Central memory CD8-positive, alpha-beta T cell (primary cell): ENCODE measurements around the gene FOXB2.
"Not testable (repeated sequence)": the region's sequence is repeated elsewhere in the genome, so short reads cannot be mapped to it uniquely, and the experiment has no call there.

Source experiments
- ATAC-seq: fragments of 150-1000 bp; cut with Tn5 transposase; replicated peaks from 2 replicates; pipeline ENCODE4 v1.10.0; 2022; ENCODE audit warnings: mild to moderate bottlenecking, moderate FRiP score, moderate number of reproducible peaks; ENCODE audit not compliant: poor library complexity, severe bottlenecking; ENCODE audit errors: extremely low read depth
- DNase-seq, 2 donors: peaks; one replicate each; pipeline ENCODE4 v3.0.0; 2021; ENCODE audit warnings: low spot score in 2 of 2
- H3K27ac Mint-ChIP-seq: one replicate; pipeline ENCODE4 v1.8.0; 2022; ENCODE audit warnings: low read depth, mild to moderate bottlenecking, moderate library complexity, mixed read lengths
- H3K27me3 Mint-ChIP-seq: one replicate; pipeline ENCODE4 v1.8.0; 2022; ENCODE audit warnings: mixed read lengths
- H3K36me3 Mint-ChIP-seq: one replicate; pipeline ENCODE4 v1.8.0; 2022; ENCODE audit warnings: mild to moderate bottlenecking, moderate library complexity, mixed read lengths; ENCODE audit not compliant: insufficient read depth
- H3K4me1 Mint-ChIP-seq: one replicate; pipeline ENCODE4 v1.8.0; 2022; ENCODE audit warnings: mixed read lengths
- H3K4me3 Mint-ChIP-seq: one replicate; pipeline ENCODE4 v1.8.0; 2022; ENCODE audit warnings: mild to moderate bottlenecking, moderate library complexity, mixed read lengths
- H3K9me3 Mint-ChIP-seq: one replicate; pipeline ENCODE4 v1.8.0; 2022; ENCODE audit warnings: mixed read lengths

The FOXB2 gene

DNA sequence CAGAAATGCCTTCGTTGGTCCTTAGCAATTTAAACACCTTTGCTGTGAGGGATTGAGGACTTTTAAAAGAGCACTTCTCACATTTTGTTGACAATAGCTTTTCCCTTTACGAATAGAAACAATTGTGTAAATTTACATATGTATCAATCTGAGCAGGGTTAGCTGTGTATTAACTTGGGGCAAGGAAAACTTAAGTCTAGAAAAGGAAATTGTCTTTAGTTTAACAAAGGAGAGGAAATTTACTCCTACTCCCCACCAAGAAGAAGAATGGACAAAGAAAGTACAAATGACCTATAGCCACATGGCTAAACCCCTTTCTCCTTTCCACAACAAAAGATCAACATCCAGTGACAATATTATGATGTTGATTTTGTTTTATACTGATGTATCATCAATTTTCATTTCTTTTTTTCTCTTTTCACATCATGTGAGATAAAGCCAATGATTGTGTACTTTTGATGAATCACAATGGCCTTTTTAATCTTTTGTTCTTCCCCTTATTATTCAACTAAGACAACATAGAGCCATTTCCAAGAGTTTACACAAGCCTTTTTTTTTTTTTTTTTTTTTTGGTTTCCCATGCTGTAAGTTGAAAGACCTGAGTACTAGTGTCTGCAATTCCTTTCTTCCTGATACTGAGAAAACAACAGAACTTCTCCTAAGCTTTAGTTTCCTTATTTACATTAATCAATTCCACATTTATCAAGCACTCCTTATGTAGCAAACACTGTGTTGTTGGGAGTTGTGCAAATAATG is 19.0 kb downstream of the FOXB2 start:
- no peak overlapping the region for H3K27ac Mint-ChIP-seq
- no peaks in the 10 kb centered on the region for H3K9me3 Mint-ChIP-seq
- ATAC-seq (no peak), DNase-seq (no peak)
- peaks cover 2% of the 10 kb centered on the region for H3K36me3 Mint-ChIP-seq
- no peak overlapping the region for H3K4me3 Mint-ChIP-seq
- no peaks in the 10 kb centered on the region for H3K4me1 Mint-ChIP-seq
- peaks cover 18% of the 10 kb centered on the region for H3K27me3 Mint-ChIP-seq

- Mint-ChIP-seq H3K4me1 (no peaks in the 10 kb centered on the region), H3K9me3 (no peaks in the 10 kb centered on the region), H3K27ac (no peak overlapping the region), H3K27me3 (peaks cover 9% of the 10 kb centered on the region), H3K4me3 (no peak overlapping the region), H3K36me3 (peaks cover 2% of the 10 kb centered on the region)
- ATAC-seq: no peak
- DNase-seq: no peak
Observed at GRCh38 chr9:77040340-77040739, 20.9 kb downstream of the FOXB2 start.

- H3K36me3 Mint-ChIP-seq, ATAC-seq, H3K9me3 Mint-ChIP-seq, DNase-seq, H3K27ac Mint-ChIP-seq, H3K4me1 Mint-ChIP-seq, H3K4me3 Mint-ChIP-seq: not testable (repeated sequence)
- H3K27me3 Mint-ChIP-seq: peaks cover 18% of the 10 kb centered on the region
Observed at GRCh38 chr9:77043743-77044142, 24.3 kb downstream of the FOXB2 start.

GRCh38 chr9:77060681-77061080 is 41.2 kb downstream of the FOXB2 start:
- H3K4me3 Mint-ChIP-seq, DNase-seq, H3K9me3 Mint-ChIP-seq, H3K4me1 Mint-ChIP-seq, ATAC-seq, H3K36me3 Mint-ChIP-seq, H3K27me3 Mint-ChIP-seq, H3K27ac Mint-ChIP-seq: not testable (repeated sequence)

DNA sequence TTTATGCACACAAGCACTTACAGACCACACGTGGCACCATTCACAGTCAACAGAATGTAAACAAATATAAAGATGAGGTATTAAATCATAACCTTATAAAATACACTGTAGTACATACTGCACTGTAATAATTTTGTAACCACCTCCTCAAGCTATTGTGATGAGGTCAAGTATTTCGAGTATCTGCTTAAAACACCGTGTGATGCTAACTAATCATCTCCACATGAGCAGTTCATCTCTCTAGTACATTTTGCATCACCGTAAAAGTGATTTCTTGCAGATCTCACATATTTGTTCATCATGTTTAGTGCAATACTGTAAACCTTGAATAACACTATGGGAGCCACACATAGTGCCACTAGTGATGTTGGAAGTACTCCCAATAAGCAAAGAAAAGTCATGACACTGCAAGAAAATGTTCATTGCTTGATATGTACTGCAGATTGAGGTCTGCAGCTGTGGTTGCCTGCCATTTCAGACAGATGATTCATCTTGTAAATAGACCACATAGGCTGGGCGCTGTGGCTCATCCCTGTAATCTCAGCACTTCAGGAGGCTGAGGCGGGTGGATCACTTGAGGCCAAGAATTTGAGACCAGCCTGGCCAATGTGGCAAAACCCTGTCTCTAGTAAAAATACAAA is 44.3 kb downstream of the FOXB2 start:
- ATAC-seq (no peak), DNase-seq (no peak)
- Mint-ChIP-seq H3K4me1 (no peaks in the 10 kb centered on the region), H3K9me3 (peaks cover 6% of the 10 kb centered on the region), H3K27me3 (no peaks in the 10 kb centered on the region), H3K4me3 (no peak overlapping the region), H3K36me3 (no peaks in the 10 kb centered on the region), H3K27ac (no peak overlapping the region)

DNA sequence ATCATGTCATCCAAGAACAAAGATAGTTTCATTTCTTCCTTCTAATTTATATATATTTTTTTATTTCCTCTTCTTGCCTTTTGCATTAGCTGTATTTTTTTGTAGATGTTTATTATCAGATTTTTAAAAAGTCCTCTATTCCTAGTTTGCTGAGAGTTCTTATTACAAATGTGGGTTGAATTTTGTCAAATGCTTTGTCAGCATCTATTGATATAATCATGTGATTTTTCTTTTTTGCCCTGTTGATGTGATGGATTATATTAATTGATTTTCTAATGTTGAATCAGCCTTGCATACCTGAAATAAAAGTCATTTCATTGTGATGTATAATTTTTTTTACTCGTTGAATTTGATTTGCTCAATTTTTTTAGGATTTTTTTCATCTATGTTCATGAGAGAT is 46.9 kb downstream of the FOXB2 start:
- DNase-seq (no peak), ATAC-seq (no peak)
- Mint-ChIP-seq H3K9me3 (peaks cover 5% of the 10 kb centered on the region), H3K36me3 (no peaks in the 10 kb centered on the region), H3K27me3 (peaks cover 16% of the 10 kb centered on the region), H3K4me3 (no peak overlapping the region), H3K27ac (no peak overlapping the region), H3K4me1 (no peaks in the 10 kb centered on the region)
